Urinary bladder (tissue), 4 donors: ENCODE data around the gene APC. TPM values are rescaled to one million over a fixed set of nuclear protein-coding genes. Genes with fewer than 3 reads are reported as not detected.
A peak's percentile ranks its signal among the peaks of the same experiment; 100 is the strongest.
"Not testable (repeated sequence)": the region's sequence is repeated elsewhere in the genome, so short reads cannot be mapped to it uniquely, and the experiment has no call there.

Source experiments
- DNase-seq: peaks from one replicate; pipeline ENCODE4 v3.0.0-alpha.2; 2015; ENCODE audit errors: extremely low spot score
- H3K27ac ChIP-seq: one replicate; pipeline ENCODE4 v1.5.1; 2013; ENCODE audit warnings: low read depth, mild to moderate bottlenecking, moderate library complexity
- H3K36me3 ChIP-seq: one replicate; pipeline ENCODE4 v1.6.1; 2013; ENCODE audit warnings: mild to moderate bottlenecking, moderate library complexity; ENCODE audit not compliant: insufficient read depth
- H3K4me1 ChIP-seq: one replicate; pipeline ENCODE4 v1.6.1; 2013; ENCODE audit warnings: mild to moderate bottlenecking, moderate library complexity; ENCODE audit not compliant: insufficient read depth
- H3K4me3 ChIP-seq: one replicate; pipeline ENCODE4 v1.5.1; 2013; ENCODE audit warnings: low read depth, low read length
- WGBS: extraction: QIAGEN DNeasy Blood & Tissue Kit; methylation state at CpG from one replicate; pipeline ENCODE4 v1.1.7; 2013; 5-methylcytosine and 5-hydroxymethylcytosine counted together
- polyA plus RNA-seq: library from polyadenylated mRNA; stranded (reverse); fragments of 200-250 nt; gene quantifications from one replicate; pipeline ENCODE4 v1.2.3, GENCODE V29; 2013
- total RNA-seq: library from RNA; depleted of rRNA; stranded (reverse); fragments of >200 nt; gene quantifications from one replicate; pipeline ENCODE4 v1.2.3, GENCODE V29; 2014
- donor health status: healthy with polysubstance abuse.
- donor health status: healthy.

The APC gene
- total and polyA plus RNA-seq, 2 donors, result 15.1 to 90.1 TPM

DNA sequence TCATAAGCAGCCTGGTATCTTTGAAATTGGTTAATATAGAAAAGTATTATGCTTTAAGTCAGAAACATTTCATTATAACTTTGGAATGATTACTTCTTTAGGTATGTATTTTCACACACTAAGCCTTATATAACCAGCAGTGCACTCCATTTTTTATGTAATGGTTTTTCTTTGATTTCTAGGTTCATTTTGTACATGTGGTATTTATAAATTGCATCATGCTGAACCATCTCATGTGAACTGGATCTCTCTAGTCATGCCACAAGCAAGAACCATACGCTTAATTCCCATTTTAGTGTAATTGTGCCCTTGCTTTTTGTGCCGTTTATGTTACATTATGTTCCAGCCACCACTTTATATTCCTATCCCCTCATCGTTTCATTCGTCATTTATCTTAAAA is 84.8 kb downstream of the APC start:
- Histone ChIP-seq H3K4me1 (no peaks in the 10 kb centered on the region), H3K4me3 (no peak overlapping the region), H3K27ac (no peak overlapping the region), H3K36me3 (peaks cover 9% of the 10 kb centered on the region)
- no peak for DNase-seq
- WGBS, result 73% methylated on average over 4 of the region's 4 CpGs

DNA sequence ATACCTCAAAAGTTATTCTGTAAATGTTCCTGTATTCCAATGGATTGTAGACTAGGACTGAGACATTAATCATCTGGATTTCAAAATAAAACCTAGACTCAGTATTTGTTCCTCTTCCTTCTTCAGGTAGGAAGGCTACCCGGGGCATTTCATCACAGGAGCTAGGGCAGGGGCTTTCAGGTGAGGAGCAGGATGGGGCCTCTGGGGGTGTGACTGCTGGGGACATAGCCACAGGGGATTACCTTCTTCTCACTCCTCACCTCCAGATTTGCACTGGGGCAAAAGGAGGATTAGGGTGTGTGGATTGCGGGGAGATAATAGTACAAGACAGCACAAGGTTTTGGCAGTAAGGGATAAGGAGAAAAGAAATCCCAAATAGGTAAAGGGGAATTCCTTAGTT is 85.5 kb downstream of the APC start:
- Histone ChIP-seq H3K36me3 (peaks cover 10% of the 10 kb centered on the region), H3K4me1 (no peaks in the 10 kb centered on the region), H3K4me3 (no peak overlapping the region), H3K27ac (no peak overlapping the region)
- no peak for DNase-seq
- WGBS, result 91% methylated on average over 2 of the region's 2 CpGs

DNA sequence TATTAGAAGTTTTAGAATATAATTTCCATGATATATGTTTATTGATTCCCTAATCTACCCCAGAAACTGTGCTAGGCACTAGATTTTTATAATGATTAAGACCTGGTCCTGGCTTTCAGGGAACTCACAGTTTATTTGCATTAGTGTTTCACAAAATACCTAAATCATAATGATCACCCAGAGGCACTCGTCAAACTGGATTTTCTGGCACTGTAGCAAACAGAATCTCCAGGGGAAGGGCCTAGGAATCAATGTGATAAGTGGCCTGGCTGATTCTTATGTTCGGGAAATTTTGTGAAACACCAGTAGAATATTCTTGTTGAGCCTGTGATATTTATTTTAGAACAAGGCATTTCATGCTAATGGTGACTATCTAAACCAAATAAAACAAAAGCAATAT is 86.0 kb downstream of the APC start:
- no peak for DNase-seq
- H3K4me1 ChIP-seq, result no peaks in the 10 kb centered on the region
- peaks cover 10% of the 10 kb centered on the region for H3K36me3 ChIP-seq
- no peak overlapping the region for H3K4me3 ChIP-seq
- 89% methylated on average over 2 of the region's 2 CpGs for WGBS
- no peak overlapping the region for H3K27ac ChIP-seq

GRCh38 chr5:112824197-112824596 is 86.5 kb downstream of the APC start:
- H3K36me3 ChIP-seq, result peaks cover 11% of the 10 kb centered on the region
- H3K27ac ChIP-seq, result no peak overlapping the region
- DNase-seq, result no peak
- H3K4me3 ChIP-seq, result no peak overlapping the region
- no peaks in the 10 kb centered on the region for H3K4me1 ChIP-seq

GRCh38 chr5:112830378-112830777 is 92.7 kb downstream of the APC start:
- 93% methylated on average over 2 of the region's 2 CpGs for WGBS
- Histone ChIP-seq H3K4me3 (no peak overlapping the region), H3K27ac (no peak overlapping the region), H3K4me1 (no peaks in the 10 kb centered on the region), H3K36me3 (peaks cover 10% of the 10 kb centered on the region)
- no peak for DNase-seq

- Histone ChIP-seq H3K4me1 (no peaks in the 10 kb centered on the region), H3K4me3 (no peak overlapping the region), H3K27ac (no peak overlapping the region), H3K36me3 (peaks cover 5% of the 10 kb centered on the region)
- WGBS, result 98% methylated on average over 13 of the region's 13 CpGs
- no peak for DNase-seq
Measured at GRCh38 chr5:112833971-112834370, 96.3 kb downstream of the APC start.

DNA sequence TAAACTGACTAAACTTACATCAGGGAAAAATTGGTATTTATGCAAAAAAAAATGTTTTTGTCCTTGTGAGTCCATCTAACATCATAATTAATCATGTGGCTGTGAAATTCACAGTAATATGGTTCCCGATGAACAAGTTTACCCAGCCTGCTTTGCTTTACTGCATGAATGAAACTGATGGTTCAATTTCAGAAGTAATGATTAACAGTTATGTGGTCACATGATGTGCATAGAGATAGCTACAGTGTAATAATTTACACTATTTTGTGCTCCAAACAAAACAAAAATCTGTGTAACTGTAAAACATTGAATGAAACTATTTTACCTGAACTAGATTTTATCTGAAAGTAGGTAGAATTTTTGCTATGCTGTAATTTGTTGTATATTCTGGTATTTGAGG is 106.8 kb downstream of the APC start:
- no peaks in the 10 kb centered on the region for H3K4me1 ChIP-seq
- H3K27ac ChIP-seq, result no peak overlapping the region
- no peaks in the 10 kb centered on the region for H3K36me3 ChIP-seq
- no peak overlapping the region for H3K4me3 ChIP-seq
- no peak for DNase-seq
- 85% methylated on average over 1 of the region's 1 CpG for WGBS

- H3K4me1 ChIP-seq, result no peaks in the 10 kb centered on the region
- H3K27ac ChIP-seq, result no peak overlapping the region
- no peaks in the 10 kb centered on the region for H3K36me3 ChIP-seq
- no peak for DNase-seq
- no peak overlapping the region for H3K4me3 ChIP-seq
- 77% methylated on average over 5 of the region's 5 CpGs for WGBS
Measured at GRCh38 chr5:112846556-112846955, 108.9 kb downstream of the APC start.

DNA sequence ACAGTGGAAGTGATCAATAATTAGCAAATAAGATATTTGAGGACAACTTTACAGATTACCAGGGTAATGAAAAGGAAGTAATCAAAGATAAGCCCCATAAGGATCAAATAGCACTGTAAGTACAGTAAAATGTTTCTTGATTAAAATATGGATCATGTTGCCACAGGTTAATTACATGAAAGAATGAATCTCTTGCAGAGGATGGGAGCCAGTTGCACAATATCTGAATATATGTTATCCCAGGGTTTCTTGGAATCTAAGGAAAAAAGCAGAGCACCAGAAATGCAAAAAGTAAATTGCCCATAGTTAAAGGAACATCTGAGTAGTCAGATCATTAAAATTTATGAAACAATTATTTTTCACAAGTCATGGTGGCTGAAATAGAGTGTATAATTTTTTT is 109.6 kb downstream of the APC start:
- no peak for DNase-seq
- H3K36me3 ChIP-seq, result no peaks in the 10 kb centered on the region
- no peak overlapping the region for H3K4me3 ChIP-seq
- H3K27ac ChIP-seq, result no peak overlapping the region
- H3K4me1 ChIP-seq, result no peaks in the 10 kb centered on the region

DNA sequence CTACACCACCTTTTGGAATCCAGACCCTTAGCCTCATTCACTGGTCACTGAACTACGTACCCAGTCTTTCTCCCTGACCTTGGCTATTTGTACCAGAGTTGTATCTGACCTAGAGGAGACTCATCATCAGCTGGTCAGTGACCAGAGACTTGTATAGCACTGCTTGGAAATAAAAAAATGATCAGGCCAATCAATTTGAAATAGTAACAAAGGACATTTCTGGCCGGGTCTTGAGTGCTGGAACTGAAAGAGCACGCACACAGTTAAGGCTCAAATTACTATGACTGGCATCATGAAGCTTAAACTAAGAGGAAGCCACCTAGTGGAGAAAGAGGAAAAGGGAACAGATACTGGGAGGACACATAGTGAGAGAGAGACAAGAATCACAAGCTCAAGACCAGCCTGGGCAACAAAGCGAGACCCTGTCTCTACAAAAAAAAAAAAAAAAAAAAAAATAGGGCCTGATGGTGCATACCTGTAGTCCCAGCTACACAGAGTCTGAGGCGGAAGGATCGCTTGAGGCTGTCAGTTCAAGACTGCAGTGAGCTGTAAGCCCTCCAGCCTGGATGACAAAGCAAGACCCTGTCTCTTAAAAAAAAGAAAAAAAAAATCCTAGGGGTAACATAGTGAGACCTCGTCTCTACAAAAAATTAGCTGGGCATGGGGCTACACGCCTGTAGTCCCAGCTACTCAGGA is 110.6 kb downstream of the APC start:
- WGBS, result 49% methylated on average over 8 of the region's 8 CpGs
- Histone ChIP-seq H3K4me3 (no peak overlapping the region), H3K36me3 (no peaks in the 10 kb centered on the region), H3K4me1 (no peaks in the 10 kb centered on the region), H3K27ac (no peak overlapping the region)
- DNase-seq, result peak; percentile 15

DNA sequence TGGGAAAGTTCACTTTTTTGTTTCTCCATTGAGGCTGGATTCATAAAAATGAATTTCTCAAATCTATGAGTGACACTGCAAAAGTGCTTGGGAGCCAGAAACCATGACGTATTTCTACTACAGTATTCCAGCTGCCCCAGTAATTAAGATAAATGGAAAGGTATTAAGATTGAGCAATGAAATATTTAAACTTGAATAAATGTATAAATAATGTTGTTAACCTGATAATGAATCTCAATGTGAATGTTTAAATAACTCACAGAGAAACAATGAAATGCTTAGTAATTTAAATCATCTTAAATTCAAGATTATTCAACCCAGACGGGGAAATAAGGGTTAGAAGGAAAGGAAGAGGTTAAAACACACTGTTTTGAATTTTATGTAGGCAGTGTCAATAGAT is 112.2 kb downstream of the APC start:
- H3K4me1 ChIP-seq, result no peaks in the 10 kb centered on the region
- H3K36me3 ChIP-seq, result no peaks in the 10 kb centered on the region
- H3K27ac ChIP-seq, result no peak overlapping the region
- 60% methylated on average over 2 of the region's 2 CpGs for WGBS
- H3K4me3 ChIP-seq, result no peak overlapping the region
- DNase-seq, result no peak

GRCh38 chr5:112854651-112855050 is 117.0 kb downstream of the APC start:
- 71% methylated on average over 1 of the region's 1 CpG for WGBS
- no peaks in the 10 kb centered on the region for H3K36me3 ChIP-seq
- DNase-seq, result no peak
- H3K27ac ChIP-seq, result no peak overlapping the region
- no peak overlapping the region for H3K4me3 ChIP-seq
- no peaks in the 10 kb centered on the region for H3K4me1 ChIP-seq

DNA sequence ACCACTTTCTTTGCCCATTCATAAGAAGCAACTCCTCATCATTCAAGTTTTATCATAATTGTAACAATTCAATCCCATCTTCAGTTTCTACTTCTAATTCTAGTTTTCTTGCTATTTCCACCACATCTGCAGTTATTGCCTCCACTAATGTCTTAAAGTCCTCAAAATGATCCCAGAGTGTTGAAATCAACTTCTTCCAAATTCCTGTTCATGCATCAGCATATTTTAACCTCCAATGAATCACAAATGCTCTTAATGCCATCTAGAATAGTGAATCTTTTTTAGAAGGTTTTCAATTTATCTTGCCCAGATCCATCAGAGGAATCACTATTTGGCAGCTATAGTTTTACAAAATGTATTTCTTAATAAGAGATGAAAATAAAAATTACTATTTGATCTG is 120.2 kb downstream of the APC start:
- Histone ChIP-seq H3K4me3 (no peak overlapping the region), H3K36me3 (no peaks in the 10 kb centered on the region), H3K4me1 (no peaks in the 10 kb centered on the region), H3K27ac (no peak overlapping the region)
- no peak for DNase-seq

GRCh38 chr5:112860571-112860928 is 122.9 kb downstream of the APC start:
- DNase-seq, H3K4me1 ChIP-seq: not testable (repeated sequence)

More at GRCh38 chr5:112860571-112860928, 122.9 kb downstream of the APC start:
- H3K27ac ChIP-seq, H3K36me3 ChIP-seq: not testable (repeated sequence)
- 69% methylated on average over 11 of the region's 11 CpGs for WGBS
- peak overlapping the region; percentile 96 for H3K4me3 ChIP-seq
